A204.1 (cell line): Measurements from ENCODE around the gene PCIF1.

Source experiments
- FAIRE-seq: peaks from 2 replicates; lab custom pipeline; 2012; peaks lifted over from hg19 to GRCh38; lab: Jason Lieb, UNC

Gene PCIF1

DNA sequence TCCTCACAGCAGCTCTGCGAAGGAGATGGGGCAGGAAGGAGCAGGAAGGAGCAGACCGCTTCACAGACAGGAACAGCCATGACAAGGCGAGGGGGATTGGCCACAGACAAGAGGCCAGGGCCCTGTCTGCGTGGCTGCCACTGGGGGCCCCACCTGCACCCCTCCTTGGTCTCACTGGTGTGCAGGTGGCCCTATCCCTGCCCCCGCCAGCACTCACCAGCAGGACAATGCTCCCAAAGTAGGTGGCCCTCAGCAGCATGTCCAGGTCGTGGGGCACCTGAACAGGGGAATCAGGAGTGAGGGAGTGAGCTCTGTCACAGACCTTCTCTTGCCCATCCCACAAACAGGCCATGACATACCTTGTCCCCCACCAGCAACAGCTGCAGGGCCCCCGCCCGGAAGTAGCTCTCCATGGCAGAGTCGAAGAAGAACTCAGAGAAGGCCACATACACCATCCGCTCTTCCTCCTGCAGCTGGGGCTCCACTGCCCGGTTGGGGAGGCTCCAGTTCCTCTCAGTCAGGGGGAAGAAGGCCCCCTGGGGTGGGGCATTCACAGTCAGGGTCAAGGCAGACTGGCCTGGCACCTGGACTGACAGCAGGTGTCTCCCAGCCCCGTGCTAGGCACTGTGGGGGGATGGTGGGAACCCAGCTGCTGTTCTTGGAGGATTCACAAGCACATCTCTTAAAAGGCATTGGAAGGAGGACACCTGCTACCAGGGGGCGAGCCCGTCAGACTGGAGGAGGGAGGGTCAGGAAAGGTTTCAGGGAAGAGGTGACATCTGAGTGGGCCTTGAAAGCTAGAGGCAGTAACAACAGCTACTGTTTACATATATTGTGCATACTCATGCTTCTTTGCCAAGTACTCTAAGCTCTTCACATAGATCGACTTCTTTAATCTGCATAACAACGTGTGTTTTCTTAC, 29.6 kb upstream of the PCIF1 start:
- FAIRE-seq: no peak

DNA sequence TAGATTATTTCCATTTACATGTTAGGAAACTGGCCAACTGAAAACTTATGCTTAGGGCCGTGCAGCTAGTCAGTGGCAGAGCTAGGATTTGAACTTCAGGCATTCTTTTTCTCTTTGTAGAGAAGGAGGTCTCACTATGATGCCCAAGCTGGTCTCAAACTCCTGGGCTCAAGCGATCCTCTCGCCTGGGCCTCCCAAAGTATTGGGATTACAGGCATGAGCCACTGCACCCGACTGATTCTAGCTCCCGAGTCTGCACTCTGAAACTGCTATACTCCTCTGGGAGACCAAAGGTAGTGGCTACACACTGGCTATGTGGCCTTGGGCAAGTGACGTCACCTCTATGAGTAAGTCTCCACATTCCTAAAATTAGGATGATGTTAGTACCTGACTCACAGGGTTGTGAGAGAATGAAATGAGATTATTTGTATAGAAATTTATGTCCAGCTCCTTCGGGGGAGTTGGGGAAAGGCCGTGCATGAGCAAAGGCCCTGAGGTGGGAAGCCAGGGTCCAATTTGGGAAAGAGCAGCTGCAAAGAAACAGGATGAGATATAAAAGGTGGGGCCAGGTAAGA, 28.9 kb upstream of the PCIF1 start:
- FAIRE-seq: no peak

DNA sequence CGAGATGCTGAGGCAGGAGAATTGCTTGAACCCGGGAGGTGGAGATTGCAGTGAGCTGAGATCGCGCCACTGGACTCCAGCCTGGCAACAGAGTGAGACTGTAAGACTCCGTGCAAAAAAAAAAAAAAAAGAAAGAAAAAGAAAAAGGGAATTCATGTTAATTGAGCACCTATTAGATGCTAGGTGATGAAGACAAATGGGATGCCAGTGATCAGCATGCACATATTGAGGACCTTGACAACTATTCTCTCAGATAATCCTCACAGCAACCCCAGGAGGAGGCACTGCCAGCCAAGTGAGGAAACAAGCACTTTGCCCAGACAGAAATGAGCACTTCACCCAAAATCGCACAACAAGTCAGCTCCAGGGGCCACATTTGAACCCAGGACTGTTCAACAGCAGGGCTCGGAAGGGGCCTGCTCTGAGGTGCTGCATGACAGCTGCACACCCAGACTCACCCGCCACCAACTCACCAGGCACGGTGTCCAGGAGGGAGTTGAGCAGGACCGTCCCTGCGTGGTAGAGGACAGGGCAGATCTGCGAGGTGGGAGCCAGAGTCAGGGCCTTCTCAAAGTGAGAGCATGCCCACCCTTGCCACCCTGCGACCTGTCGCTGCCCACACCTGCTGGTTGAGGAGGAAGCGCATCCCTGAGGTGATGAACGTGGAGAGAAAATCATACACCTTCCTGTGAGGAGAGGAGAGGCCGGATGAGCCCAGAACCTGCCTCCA, 27.1 kb upstream of the PCIF1 start:
- no peak for FAIRE-seq

DNA sequence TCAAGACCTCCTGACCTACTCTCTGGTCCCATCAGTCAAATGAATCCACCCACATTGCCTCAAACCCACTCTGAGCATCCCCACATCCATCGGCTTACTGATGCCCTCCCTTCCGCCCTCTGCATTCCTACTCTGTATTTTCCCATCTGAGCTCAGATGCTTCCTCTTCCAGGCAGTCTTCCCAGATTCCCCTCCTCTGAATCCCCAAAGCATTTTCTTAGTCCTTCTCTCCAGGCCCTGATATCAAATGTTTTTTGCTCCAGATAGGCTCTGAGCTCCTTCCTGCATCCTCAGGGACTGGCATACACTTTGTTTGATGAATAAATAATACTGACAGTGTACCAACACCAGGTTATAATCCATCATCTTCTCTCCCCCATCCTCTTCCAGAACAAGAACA, 26.4 kb upstream of the PCIF1 start:
- no peak for FAIRE-seq

DNA sequence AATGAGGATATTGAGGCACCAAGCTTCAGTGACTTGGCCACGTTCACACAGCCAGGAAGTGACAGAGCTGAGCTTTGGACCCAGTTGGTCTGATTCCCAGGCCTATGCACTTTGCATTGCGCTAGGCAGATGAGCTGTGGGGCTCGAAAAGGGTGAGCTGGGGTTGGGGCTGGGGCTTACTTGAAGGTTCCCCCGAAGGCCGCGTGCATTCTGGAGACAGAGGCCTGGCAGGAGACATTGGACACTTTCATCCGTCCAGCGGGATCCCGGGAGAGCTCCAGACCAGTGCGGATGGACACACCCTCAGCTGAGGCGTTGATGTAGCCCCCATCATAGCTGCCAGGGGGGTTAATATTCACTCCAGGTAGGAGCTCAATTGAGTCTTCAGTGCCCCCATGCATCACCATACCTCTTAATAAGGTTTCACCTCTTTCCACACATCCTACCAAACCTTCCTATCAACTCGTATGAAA, 25.1 kb upstream of the PCIF1 start:
- FAIRE-seq: no peak

DNA sequence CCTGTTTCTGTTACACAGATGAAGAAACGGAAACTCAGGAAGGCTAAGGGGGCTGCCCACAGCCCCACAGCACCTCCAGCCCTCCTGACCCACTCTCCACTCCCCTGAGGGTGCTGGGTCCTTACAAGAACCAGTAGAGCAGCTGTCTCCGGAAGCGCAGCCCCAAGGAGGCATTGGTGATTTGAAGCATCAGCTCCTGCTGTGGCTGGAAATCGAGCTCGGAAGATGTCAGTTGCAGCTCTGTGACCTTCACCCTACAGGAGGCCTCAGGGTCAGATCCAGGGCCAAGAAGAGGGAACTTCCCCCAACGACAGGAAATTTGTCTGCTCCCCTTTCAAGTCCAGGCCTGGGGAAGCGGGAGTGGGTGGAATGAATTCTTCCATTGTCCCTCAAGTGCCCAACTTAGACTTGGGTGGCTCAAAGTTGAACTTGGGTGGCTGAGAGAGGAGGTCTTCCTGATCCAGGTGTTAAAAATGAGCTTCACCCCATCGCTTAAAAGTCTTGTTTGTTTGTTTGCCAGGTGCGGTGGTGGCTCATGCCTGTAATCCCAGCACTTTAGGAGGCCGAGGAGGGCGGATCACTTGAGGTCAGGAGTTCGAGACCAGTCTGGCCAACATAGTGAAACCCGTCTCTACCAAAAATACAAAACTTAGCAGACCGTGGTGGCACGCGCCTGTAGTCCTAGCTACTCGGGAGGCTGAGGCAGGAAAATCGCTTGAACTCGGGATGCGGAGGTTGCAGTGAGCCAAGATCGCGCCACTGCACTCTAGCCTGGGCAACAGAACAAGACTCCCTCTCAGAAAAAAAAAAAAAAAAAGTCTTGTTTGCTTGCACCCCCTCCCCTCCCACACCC, 24.4 kb upstream of the PCIF1 start:
- no peak for FAIRE-seq

DNA sequence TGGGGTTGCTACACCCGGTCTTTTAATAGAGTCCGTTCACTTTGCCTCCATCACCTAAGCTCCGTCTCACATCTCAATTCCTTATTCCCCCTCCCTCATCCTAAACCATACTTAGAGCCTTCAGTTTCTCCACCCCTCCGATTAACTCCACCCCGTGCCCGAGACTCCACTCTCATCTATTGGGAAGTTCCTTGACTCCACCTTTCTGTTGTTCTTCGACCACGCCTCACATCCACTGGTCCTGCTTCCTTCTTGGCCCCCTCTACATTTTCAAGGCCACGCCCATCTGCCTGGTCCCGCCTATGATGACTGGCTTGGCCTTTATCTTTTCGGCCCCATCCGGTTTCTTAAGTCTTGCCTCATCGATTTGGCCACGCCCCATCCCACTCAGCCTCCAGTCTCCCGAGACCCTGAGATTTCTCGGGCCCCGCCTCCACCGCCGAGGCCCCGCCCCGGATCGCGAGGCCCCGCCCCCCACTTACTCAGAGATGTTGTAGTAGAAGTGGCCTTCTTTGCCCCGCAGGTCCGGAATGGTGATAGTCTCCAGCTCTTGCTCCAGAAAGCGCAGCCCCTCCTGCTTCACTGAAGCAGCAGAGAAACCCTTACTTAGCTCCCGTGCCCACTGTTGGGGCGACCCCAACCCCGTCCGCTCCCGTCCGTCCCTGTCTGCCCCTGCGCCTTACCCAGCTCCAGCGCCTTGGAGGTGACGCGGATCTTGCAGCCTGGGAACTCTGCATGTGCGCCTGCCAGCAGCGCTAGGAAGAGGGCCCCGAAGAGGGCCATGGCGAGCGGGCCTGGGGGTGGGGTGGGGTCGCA, 23.6 kb upstream of the PCIF1 start:
- FAIRE-seq: peak; percentile 72

DNA sequence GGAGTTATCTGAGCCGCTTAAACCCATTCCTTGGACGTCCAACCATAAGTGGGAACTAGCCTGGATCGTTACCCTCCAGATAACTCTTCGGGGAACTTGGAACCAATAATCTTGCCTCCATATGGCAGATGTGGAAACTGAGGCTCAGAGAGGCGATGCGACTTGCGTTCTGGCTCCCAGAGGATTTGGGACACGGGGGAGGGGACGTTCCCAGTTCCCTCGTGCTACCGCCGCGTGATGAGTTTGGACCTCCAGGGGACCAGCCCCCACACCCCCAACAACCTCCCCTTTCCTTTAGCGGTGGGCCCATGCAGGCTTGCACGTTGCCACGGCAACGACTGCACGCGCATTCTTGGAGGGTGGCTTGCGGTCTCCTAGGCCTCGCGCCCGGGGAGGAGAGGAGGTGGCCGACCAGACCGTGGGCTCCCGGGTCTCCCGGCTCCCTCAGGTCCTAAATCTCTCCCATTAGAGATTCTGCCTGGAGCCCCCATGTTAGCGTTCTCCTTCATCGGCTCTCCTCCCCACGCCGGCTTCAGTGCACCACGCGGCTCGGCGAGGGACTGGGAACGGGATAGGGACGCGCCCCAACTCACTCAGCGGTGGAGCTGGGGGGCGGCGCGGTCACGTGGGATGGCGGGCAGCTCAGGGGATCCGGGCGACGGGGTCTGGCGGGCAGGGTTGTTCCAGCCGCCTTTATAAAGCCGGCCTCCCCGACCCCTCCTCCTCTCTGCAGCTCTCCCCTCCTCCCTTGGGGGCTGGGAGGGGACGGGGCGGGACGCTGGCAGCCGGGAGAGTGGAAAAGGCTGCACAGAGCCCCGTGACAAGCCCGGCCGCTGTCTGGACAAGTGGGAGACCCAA, 22.8 kb upstream of the PCIF1 start, which contains the start of gene PLTP:
Gene PLTP, minus strand, starts transcription at position 670 of the 858 bp plus-strand sequence. CDS start 703 bp downstream, outside the sequence.
- FAIRE-seq: no peak

DNA sequence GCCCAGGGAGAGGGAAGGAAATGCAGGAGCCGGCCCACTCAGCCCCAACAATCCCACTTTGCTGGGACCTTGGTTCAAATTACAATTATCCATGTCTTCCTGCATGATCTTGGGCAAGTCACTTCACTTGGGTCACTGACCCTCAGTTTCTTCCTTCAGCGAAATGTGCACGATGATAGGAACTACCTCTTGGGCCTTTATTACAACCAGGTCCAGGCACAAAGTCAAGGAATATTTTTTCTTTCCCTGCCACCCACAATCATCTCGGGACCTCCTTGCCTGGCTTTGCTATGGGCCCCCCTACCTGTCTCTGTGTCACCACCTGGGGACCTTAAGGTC, 22.2 kb upstream of the PCIF1 start:
- no peak for FAIRE-seq

DNA sequence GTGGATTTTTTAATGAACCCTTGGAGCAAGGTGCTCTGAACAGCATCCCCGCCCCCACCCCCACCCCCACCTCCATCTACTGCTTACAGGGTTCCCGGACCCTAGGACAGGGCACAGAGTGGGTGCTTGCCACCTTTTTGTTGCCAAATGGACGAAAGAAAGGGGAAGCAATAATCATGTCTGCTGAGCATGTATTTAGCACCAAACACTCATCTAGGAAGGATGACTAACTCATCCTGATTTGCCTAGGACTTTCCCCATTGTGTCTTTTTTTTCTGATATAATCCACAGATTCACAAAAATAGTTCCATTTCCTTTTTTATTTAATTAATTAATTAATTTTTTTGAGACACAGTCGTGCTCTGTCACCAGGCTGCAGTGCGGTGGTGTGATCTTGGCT, 21.4 kb upstream of the PCIF1 start:
- FAIRE-seq: no peak

DNA sequence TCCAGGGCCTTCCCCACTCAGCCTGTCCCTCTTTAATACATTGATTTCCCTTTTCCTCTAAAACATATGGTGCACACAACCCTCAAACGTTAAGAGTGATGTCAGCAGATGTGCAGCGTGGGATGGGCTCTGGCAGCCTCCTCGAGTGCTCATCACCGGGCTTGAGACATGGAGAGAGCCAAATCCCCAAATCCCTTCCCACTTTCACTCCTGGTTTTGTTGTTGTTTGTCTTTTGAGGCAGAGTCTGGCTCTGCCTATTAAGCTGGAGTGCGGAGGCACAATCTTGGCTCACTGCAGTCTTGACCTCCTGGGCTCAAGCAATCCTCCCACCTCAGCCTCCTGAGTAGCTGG, 16.7 kb upstream of the PCIF1 start:
- FAIRE-seq: no peak

DNA sequence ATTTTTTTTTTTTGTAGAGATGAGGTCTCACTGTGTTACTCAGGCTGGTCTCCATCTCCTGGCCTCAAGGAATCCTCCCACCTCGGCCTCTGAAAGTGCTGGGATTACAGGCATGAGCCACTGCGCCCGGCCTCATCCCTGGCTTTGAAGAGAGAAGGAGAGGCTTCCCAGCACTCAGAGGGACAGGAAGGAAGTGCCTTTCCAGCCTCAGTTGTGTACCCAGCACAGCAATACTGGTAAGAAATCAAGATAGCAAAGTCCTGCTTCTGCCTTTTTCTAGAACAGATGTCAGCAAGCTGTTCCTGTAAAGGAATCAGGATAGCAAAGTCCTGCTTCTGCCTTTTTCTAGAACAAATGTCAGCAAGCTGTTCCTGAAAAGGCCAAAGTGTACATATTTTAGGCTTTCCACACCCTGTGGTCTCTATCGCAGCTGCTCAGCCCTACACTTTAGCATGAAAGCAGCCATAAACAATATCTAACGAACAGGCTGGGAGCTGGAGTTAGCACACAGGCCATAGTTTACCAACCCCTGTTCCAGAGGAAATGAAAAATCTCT, 16.2 kb upstream of the PCIF1 start:
- no peak for FAIRE-seq

DNA sequence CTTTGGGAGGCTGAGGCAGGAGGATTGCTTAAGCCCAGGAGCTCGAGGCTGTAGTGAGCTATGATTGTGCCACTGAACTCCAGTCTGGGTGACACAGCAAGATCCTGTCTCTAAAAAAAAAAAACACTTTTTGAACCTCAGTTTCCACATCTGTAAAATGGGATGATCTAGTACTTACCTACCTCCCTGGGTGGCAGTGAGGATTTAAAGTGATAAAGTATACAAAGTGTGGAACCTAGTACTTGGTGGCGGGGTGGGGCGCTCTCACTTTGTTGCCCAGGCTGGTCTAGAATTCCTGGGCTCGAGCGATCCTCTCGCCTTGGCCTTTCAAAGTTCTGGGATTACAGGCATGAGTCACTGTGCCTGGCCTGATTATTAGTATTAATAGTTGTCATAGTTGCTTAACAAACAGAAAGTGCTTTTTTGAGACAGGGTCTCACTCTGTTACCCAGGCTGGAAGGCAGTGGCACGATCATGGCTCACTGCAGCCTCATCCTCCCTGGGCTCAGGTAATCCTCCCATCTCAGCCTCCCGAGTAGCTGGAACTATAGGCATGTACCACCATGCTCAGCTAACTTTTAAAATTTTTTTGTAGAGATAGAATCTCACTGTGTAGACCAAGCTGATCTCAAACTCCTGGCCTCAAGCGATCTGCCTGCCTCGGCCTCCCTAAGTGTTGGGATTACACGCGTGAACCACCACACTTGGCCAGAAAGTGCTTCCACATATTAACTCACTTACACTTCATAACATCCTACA, 15.5 kb upstream of the PCIF1 start:
- no peak for FAIRE-seq

DNA sequence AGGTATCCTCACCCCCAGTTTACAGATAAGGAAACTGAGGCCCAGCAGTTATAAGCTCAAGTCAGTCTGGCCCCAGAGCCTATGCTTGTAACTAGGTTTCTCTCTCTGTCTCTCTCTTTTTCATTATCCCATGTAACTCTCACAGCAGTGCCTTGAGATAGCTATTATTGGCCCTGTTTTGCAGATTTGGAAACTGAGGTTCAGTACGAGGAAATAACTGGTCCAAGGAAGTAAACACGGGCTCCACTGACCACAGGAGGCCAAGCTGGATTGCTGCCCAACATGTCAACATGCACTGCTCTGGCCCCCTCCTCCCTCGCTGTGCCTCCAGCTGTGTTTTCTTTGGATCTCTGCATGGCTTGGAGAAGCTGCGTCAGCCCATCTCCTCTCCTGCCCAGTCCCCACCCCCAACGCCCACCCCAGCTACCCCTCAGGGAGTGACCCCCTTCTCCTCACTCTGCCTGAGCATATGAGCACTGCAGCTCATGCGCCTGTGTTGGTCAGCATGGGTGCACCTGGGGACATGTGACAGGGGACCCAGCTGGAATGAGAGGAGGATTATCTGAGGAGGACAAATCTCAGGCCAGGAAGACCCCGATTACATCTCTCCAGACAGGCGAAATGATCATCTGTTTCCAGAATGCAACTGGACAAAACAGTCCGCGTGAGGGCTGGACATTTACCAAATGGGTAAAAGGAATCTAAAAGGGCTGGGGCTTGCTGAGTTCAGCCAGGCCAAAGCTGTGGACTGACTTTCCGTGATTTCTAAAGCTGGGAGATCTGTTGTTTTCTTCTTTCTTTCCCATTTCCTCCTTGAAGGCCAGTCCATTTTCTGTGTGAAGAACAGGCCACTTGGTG, 14.7 kb upstream of the PCIF1 start:
- FAIRE-seq: no peak

DNA sequence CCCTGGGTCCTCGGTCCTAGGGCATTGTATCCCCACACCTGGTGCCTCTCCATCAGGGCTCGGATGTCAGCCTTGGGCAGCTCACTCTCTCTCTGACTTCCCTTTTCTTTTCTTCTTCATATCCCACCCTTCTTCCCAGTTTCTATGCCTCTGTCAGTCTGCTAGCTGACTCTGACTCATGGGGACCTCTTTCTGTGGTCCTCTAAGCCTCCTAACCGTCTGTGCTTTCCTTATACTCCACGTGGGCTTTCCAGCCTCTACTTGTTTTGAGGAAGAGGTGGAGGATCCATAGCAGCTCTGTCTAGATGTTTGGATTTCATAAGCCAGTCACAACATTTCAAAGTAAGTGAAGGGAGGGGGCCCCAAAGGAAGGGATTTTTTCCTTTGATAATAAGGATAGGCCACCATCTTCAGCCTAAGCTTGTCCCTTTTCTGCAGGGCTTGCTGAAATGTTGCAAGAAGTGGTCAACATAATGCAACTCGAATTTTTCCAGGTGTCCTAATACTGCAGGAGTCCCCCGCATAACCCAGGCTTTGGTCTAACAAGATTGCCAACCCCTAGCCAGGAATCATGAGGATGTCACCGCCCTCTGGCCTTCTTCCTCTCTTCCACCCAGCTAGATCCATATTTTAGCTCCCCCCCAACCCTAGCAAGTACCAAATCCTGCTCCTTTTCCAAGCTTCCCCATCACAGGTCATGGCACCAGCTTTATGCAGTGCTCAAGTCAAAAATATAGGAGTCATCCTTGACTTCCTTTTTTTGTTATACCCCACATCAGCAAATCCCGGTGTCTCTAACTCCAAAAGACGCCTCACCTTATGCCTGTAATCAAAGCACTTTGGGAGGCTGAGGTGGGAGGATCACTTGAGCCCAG, 13.8 kb upstream of the PCIF1 start:
- no peak for FAIRE-seq

DNA sequence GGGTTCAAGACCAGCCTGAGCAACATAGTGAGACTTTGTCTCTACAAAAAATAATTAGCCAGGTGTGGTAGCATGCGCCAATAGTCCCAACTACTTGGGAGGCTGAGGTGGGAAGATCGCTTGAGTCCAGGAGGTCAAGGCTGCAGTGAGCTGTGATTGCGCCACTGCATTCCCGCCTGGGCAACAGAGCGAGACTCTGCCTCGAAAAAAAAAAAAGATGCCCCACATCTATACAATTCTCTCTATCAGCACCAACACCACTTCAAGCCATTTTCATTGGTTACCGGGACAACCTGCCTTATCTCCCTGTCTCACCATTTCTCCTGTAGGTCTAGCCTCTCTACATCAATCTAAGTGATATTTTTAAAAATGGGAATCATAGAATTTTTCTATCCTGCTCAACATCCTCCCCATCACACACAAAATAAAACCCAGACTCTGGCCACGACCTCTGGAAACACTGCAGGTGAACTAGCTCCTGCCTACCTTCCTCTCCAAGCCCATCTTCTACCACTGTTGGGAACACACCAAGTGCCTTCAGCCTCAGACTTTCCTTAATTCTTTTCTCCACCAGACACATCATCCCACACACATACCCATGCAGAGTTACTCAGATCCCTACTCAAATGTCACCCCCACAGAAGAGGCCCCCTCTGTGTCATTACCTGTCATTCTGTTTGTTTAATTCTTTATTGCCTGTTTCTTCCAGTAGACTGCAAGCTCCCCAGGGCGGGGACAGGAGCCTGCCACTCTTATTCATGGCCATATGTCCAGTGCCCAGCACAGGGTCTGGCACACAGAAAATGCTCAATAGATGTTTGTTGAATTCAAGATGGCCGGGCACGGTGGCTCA, 12.9 kb upstream of the PCIF1 start:
- no peak for FAIRE-seq
